Stimulated activated CD4-positive, alpha-beta T cell treated with anti-CD3 and anti-CD28 coated beads, TNF-alpha, amount 100 ng/mL, for 1 hour (primary cell): ENCODE results near the gene LRRC47.

Experiments used
- DNase-seq, 3 donors: peaks; one replicate each; pipeline ENCODE4 v3.0.0-alpha.2; 2020; ENCODE audit warnings: low read depth in 3 of 3, low spot score in 1 of 3

LRRC47 gene

DNA sequence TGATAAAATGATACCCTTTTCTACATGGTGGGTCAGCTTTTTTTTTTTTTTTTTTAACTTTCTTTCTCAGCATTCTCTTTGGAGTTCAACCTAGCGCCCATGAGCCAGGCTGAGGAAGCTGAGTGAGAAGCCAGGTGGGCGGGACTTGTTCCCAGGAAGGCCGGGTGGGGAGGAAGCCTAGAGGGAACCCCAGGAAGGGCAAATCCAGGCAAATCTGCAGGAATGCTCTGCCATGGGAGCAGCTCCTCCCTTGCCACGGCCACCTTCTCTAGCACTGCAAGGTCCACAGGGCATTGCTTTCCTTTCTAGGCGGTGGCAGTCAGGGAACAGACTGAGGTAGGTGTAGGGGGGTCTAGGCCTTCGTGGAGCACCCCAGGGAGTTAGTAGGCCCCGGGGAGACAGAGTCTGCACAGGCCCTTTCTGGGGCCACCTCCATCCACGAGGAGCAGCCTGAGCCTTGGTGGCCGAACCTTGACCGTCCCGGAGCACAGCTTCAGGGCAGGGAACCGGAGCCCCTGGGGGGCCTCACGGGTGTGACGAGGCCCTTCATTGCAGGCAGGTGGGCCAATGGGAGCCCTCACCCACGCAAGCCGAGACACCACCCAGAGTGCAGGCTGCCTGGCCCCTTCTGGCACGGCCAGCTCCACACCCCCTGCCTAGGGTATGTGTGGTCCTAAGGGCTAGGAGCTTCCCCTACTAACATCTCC is 62.3 kb downstream of the LRRC47 start:
- DNase-seq, result no peak

DNA sequence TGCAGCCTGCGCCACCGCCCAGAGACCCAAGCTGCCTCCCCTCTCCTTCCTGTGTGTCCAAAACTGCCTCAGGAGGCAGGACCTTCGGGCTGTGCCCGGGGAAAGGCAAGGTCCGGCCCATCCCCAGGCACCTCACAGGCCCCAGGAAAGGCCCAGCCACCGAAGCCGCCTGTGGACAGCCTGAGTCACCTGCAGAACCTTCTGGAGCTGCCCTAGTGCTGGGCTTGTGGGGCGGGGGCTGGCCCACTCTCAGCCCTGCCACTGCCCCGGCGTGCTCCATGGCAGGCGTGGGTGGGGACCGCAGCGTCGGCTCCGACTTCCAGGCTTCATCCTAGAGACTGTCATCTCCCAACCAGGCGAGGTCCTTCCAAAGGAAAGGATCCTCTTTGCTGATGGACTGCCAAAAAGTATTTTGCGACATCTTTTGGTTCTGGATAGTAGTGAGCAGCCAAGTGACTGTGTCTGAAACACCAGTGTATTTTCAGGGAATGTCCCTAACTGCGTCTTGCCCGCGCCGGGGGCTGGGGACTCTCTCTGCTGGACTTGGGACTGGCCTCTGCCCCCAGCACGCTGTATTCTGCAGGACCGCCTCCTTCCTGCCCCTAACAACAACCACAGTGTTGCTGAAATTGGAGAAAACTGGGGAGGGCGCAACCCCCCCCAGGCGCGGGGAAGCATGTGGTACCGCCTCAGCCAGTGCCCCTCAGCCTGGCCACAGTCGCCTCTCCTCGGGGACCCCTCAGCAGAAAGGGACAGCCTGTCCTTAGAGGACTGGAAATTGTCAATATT is 63.0 kb downstream of the LRRC47 start:
- no peak for DNase-seq

DNA sequence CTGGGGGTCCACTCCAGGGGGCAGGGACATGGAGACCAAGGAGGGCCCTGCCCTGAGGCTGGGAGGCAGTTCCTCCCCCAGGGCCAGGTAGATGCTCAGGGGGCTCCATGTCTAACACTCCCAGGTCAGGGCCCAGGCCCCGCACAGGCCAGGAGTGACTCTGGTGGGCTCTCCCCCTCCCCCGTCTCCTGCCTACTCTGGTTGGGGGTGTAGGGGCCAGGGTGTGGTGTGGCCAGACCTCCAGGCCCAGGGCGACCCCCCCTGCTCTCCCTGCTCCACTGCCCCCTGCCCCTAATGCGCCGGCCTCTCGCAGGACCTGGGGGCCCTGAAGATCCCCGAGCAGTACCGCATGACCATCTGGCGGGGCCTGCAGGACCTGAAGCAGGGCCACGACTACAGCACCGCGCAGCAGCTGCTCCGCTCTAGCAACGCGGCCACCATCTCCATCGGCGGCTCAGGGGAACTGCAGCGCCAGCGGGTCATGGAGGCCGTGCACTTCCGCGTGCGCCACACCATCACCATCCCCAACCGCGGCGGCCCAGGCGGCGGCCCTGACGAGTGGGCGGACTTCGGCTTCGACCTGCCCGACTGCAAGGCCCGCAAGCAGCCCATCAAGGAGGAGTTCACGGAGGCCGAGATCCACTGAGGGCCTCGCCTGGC is 63.7 kb downstream of the LRRC47 start:
- no peak for DNase-seq

DNA sequence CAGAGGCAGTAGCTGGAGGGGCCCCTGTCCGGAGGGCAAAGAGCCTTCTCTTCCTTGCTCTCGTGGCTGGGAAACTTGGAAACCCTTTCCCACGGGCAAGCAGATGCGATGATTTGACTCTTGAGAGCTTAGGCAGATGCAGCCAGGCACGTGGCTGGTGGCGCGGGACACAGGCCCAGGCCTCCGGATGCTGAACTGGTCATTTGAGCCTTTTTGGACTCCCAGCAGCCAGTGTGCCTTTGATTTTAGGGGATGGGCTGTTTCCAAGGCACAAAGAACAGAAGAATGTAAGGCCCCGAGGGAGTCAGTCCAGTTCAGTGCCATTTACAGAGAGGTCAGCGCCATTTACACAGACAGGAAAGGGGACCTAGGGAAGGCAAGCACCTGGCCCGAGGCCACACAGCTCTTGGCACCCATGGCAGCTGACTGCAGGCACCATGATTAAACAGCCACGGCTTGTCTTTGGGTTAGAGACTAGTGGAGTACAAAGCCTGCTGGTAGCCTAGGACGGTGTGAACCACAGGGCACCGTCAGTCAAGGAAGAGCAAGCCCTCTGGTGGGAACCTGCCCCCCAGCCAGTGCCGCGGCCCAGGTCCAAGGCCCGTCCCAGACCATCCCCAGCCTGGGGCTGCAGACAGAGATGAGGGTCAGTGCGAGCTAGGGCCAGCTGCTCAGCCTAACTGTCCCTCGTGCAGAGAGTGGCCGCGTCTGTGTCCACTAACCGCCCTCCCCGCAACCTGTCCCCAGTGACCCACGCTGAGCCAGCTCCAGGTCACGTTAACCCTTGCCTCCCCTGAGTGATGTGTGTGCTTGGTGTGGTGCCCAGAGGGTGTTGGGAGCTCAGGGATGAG is 64.5 kb downstream of the LRRC47 start:
- DNase-seq, result no peak

DNA sequence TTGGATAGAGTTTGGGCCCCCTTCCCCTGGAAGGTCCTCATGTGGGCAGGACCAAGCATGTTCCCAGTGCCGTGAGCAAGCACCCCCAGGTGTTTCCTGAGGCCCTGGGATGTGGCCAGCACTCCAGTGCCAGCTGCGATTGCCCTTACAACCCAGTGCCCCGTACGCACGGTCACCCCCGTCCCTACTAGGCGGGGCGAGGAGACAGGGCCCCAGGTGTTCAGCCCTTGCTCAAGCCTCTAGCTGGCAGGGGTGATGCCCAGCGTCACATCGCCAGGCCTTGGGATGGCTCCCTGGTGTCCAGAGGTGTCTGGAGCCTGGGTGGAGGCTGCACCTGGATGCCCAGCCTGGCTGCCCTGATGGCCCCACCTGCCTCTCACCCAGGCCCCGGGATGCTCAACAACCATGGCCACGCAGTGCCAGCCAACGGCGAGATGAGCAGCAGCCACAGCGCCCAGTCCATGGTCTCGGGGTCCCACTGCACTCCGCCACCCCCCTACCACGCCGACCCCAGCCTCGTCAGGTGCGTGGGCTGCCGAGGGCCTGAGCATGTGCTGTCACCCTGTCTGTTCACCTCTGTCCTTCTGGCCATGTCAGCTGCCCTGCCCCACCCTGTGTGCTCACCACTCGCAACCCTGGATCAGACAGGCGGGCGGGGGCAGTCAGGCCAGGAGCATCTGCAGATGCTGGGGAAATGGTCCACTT is 65.6 kb downstream of the LRRC47 start:
- DNase-seq, result no peak

DNA sequence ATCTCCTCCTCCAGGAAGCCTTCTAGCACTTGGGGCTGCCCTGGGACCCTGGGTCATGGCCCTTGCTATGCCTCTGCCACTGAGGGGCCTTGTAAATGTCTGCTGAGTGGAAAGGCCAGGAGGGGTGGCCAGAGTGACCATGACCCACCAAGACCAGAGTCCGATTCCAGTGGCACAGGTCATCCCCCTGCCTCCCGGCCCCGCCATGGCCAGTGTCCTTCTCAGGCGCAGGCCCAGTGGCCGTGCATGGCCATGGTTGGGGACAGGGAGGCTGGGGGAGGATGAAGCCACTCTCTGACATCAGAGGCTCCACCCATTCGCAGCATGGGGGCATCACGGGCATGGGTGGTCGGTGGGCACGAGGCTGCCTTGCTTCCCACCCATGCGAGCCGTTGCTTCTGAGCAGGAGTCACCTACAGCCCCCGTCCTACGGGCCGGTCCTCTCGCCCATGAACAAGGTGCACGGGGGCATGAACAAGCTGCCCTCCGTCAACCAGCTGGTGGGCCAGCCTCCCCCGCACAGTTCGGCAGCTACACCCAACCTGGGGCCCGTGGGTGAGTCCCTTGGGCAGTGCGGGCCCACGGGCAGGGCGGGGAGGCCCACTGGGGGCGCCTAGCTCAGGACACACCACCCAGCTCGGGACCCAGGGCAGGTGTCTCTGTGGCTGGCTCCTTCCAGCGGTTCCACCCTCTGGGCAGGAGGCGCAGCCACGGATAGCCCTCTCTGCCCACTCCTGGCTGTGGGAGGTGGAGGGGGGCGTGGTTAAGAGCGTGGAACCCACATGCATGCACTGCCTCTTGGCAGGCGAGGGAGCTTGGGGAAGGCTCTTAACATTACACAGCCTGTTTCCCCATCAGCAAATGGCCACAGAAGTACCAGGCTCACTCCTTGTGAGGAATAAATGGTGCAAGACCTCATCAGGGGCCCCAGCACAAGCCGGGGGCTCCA is 66.4 kb downstream of the LRRC47 start:
- DNase-seq, result no peak
